ENCODE data around the gene MAPK14.
"Not testable (repeated sequence)": the region's sequence is repeated elsewhere in the genome, so short reads cannot be mapped to it uniquely, and the experiment has no call there.

The MAPK14 gene

DNA sequence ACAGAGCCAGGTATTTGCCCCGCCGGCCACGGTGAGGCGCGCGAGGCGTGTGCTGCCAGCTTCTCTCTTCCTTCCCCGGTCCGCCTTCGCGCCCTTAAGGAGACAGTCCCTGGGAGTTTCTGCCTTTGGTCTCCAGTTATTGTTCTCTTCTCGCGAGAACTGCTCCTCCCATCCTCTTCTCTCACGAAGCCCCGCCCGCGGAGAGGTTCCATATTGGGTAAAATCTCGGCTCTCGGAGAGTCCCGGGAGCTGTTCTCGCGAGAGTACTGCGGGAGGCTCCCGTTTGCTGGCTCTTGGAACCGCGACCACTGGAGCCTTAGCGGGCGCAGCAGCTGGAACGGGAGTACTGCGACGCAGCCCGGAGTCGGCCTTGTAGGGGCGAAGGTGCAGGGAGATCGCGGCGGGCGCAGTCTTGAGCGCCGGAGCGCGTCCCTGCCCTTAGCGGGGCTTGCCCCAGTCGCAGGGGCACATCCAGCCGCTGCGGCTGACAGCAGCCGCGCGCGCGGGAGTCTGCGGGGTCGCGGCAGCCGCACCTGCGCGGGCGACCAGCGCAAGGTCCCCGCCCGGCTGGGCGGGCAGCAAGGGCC is at the start of gene MAPK14:
Gene MAPK14, plus strand, starts transcription at position 308 of the 587 bp plus-strand sequence. CDS start 350 bp downstream, outside the sequence.
- peak; percentile 98 for DNase-seq (ENCODE audit: low read depth in 3 of 3)

DNA sequence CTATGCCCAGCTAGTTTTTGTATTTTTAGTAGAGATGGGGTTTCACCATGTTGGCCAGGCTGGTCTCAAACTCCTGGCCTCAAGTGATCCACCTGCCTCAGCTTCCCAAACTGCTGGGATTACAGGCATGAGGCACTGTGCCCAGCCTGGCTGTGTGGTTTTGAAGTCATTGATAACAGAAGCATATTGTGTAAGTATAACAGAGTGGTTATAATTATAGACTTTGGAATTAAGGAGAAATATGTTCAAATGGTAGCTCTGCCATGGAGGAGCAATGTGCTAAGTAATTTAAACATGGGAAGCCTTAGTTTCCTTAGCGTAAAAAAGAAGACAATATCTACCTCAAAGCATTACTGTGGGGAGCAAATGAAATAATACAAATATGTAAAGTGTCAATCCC is 47.5 kb upstream of the MAPK14 start:
- DNase-seq (ENCODE audit: low read depth in 3 of 3), result not testable (repeated sequence)

DNA sequence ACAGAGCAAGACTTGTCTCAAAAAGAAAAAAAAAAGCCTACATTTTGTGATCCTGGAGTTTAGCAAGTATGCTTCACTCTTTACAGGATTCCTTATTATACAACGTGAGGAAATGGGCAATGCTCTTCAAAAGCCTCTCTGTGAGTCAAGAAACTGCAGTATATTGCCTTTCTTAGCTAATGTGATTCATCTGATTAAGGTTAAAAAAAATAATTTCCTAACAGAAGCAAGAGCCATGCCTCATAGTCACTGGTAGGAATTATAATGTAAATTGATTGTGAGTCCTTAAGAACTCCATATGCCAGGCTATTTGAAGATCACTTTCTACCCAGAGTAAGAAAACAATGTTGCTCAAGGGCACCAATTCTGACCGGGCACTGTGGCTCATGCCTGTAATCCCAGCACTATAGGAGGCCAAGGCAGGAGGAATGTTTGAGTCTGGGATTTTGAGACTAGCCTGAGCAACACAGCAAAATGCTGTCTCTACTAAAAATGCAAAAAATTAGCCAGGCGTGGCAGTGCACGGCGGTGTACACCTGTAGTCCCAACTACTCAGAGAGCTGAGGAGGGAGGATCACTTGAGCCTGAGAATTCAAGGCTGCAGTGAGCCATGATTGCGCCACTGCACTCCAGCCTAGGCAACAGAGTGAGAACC is 46.5 kb upstream of the MAPK14 start:
- DNase-seq (ENCODE audit: low read depth in 3 of 3), result no peak

DNA sequence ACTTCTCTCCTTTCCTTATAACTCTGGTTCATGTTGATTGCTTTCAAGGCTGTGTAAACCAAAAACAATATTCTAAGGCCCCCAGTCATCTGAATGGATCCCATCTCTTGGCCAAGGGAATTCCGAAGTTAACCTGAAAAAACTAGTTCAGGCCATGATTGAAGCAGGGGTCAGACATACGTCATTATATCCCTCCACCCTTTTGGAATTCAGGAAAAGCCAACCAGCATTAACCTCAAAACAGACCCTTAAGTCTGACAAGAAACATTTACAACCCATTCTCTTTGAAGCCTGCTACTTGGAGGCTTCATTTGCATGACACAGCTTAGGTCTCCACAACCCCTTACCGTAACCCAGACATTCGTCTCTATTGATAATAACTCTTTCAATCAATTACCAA is 42.9 kb upstream of the MAPK14 start:
- DNase-seq (ENCODE audit: low read depth in 3 of 3), result no peak

DNA sequence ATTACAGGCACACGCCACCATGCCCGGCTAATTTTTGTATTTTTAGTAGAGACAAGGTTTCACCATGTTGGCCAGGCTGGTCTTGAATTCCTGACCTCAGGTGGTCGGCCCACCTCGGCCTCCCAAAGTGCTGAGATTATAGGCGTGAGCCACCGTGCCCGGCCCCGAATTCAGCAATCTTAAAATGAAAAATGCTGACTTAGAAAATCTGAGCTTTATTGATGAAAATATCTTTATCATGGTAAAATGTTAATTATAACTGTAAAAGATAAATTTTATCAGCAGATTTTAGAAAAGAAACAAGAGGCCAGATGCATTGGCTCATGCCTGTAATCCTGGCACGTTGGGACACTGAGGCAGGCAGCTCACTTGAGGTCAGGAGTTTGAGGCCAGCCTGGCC is 39.6 kb upstream of the MAPK14 start:
- not testable (repeated sequence) for DNase-seq (ENCODE audit: low read depth in 3 of 3)

DNA sequence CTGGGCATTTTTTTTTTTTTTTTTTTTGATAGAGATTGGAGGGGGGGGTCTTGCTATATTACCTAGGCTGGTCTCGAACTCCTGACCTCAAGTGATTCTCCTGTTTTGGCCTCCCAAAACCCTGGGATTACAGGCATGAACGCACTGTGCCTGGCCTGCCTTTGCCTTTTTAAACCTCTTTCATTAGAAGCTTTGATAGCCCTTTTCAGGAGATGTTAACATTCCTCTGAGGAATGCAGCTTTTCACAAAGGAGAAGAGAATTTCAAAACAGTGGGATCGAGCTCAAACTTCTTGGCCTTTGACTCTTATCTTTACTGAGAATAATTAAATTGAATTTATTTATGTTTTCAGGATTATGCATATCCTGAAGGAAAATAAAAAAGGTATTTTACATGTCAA is 34.5 kb upstream of the MAPK14 start:
- DNase-seq (ENCODE audit: low read depth in 3 of 3), result no peak

DNA sequence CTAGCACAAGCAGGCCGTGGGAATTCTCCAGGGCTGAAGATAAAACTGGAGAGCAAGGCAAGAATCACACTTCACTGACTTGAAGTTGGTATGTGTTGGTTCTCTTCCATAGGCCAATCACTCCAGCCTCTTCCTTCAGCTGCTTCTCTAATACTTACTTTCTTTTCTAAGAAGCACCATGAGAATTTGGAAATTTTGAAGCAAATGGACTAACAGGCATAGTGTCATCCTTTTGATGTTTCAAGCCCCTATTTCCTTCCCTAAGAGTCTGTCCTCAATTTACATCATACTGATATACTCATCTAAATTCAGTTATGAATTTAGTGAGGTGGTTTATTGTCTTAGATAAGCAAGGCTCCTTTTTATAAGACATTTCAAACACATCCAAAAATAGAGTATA is 27.2 kb upstream of the MAPK14 start:
- no peak for DNase-seq (ENCODE audit: low read depth in 3 of 3)

DNA sequence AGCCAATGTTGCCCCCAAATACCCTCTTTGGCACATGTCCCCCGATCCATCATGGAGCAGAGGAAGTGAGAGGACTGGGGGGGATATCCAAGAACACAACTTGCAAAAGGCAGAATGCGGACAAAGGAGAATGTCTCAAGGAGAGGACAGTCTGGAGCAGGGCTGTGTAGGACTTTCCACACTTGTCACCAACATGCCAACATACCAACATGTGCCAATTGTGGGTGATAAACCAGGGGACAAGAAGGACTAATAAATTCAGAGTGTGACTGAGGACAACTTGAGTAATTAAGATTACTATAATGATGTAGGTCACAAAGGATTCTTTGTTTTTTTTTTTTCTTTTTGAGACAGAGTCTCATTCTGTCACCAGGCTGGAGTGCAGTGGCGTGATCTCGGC is 11.9 kb upstream of the MAPK14 start:
- no peak for DNase-seq (ENCODE audit: low read depth in 3 of 3)

DNA sequence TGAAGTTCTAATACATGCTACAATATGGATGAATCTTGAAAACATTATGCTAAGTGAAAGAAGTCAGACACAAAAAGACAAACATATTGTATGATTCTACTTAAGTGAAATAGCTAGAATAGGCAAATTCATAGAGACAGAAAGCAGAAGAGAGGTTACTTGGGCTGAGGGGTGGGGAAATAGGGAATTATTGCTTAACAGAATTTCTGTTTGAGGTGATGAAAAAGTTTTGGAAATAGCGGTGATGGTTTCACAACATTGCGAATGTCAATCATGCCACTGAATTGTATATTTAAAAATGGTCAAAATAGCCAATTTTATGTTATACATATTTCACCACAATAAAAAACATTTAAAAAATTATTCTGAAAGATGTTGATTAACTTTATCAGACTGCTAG is 9.3 kb upstream of the MAPK14 start:
- DNase-seq (ENCODE audit: low read depth in 3 of 3), result no peak

DNA sequence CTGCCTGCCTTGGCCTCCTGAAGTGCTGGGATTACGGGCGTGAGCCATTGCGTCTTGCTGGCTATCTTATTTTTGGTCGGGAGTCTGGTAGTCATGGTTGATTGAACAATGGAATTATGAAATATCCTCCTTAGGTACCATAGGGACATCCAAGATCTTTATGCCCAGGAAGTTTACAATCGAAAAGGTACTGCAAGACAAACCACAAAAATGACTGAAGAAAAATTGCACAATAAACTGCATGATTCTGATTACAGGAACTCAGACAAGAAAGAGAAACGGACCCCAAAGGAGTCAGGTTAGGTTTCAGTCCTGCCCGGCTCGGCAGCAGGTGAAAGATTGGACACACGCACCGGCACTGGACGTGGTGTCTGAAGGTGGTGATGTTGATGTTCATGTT is 8.4 kb upstream of the MAPK14 start:
- no peak for DNase-seq (ENCODE audit: low read depth in 3 of 3)

DNA sequence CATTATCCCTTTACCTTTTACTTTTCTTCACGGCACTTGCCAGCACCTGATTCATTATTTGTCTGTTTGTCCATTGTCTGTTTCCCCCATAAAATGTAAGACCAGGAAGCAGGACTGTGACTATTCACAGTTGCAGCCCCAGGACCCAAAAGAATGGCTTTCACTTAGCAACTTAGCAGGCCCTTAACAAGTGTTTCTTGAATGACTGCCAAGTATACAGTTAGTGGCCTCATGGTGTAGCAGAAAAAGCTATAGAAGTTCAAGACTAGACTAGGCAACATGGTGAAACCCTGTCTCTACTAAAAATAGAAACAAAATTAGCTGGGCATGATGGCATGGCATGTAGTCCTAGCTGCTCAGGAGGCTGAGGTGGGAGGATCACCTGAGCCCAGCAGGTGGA is 7.5 kb upstream of the MAPK14 start:
- DNase-seq (ENCODE audit: low read depth in 3 of 3), result no peak

DNA sequence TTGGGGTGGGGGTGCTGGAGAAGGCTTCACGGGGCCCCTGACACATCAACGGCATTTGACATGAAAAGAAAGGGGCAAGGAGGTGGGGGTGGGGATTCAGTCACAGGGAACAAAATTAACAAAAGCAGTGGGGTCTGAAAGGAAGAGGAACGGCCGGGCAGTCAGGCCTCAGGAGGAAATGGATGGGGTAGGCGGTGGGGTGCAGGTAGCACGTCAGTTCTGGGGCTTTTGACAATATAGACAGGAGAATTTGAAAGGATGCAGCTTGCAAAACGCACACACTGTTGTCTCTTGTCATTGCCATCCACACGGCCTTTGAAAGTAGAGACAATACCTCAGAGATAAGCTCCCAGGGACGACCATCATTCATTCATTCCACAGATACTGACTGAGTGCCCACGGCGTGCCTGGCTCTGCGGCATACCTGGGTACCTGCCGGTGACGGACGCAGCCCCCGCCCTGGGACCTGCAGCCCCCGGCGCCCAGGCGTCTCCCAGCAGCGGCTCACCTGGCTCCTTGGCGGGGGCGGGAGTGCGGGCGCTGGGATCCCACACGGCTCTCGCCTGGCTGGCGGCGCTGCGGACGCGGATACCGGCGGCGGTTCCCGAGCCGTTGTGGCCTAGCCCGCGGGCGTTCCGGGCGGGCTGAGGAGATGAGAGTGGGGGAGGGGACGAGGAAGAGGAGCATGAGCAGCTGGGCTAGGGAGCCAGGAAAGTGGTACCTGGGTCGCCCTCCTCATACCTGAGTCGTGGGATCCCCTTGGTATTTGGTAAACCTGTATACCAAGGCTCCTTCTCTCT is 3.4 kb upstream of the MAPK14 start, which contains the start of gene SLC26A8:
Gene SLC26A8, minus strand, starts transcription at position 646 of the 800 bp plus-strand sequence. CDS start 4,934 bp downstream, outside the sequence.
- DNase-seq (ENCODE audit: low read depth in 3 of 3), result no peak

DNA sequence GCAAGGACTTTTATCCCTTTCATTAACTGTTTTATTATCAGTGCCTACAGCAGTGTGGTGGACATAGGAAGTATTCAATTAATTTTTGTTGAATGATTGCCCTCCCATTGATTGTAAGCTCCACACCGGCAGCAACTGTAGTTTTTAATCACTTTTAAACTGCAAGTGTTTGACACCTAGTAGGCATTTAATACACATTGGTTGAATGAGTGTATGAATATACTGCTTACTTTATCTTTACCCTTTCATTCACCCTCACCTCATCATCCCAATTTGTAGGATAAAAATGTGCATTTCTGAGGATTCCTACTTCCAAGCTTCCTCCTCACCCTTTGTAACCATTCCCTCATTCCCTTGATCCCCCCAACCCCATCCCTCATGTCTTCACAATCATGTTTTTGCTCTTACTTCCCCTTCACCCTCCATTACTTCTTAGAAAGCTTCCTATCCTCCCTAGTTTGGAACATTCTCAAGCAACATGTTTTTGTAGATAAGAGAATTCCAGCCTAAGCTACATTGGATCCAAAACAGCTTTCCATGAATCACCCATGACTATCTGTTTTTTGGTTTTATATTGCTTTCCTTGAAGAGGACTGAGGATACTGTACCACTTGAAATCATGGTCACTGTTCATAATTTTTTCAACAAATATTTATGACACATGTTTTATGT is 2.2 kb upstream of the MAPK14 start:
- no peak for DNase-seq (ENCODE audit: low read depth in 3 of 3)

DNA sequence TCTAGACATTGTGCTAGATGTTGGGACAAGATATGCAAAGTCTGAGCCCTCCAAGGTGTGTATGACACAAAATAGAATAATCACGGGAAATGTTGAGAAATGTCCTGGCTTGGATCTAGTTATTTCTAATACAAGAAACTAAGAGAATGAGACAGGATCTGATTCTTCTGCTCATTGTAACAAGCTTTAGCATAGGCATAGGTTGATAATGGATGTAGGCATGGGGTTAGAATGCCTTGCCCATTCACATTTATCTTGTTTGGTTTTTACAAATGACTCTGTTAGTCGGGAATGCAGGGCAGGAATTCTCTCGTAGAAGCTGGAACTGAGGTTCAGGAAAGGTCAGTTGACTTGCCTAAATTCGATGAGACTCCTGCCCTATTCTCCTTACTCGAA is 1.7 kb upstream of the MAPK14 start:
- no peak for DNase-seq (ENCODE audit: low read depth in 3 of 3)

DNA sequence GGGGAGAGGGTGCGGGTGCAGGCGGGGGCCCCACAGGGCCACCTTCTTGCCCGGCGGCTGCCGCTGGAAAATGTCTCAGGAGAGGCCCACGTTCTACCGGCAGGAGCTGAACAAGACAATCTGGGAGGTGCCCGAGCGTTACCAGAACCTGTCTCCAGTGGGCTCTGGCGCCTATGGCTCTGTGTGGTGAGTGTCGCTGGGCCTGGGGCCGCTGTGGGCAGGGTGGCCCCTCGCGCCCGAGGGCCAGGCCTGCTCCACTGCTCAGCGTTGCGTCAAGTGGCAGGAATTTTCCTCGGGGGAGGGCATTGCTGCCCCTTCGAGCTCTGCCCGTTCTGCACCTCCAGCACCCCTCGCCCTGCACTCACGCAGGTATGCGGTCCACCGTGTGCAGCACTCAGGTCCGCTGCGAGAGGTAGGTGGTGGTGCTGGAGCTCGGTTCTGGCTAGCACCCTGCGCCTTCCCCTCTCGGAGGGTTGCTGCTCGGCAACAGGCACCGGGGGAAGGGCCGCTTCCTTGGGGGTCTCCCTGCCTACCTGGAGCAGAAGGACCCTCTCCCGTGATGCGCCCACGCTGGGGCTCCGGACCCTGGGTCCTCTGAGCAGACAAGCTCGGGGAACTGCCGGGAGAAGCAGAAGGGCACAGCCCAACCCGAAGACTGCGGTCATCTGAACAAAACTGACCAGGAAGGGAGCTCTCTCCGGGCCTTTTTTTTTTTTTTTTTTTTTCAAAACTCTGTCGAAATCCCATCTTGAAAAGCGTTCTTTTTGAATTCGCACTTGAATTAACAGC is 674 bp downstream of the MAPK14 start:
- DNase-seq (ENCODE audit: low read depth in 3 of 3), result peak in 2 of 3 donors; percentile 17 to 36

DNA sequence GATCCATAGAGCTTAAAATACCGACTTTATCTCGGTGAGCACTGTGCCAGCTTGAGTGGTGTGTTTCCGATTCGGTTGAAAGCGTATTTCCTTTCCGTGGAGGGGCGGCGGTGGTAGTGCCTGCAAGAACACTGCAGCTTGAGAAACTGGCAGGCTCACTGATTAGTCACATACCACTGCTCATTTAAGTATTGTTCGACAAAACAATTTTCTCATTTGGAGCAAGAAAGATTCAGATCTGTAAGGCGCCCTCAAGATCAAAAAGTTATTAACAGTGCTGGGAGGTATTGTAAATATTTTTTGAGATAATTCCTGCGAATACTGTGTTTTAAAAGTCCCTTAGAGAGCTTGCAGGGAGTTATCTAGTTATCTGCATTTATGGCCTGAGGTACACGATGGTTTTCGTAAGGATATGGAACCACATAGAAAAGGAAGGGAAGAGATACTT is 1.3 kb downstream of the MAPK14 start:
- peak; percentile 62 to 68 (median 64) for DNase-seq (ENCODE audit: low read depth in 3 of 3)

DNA sequence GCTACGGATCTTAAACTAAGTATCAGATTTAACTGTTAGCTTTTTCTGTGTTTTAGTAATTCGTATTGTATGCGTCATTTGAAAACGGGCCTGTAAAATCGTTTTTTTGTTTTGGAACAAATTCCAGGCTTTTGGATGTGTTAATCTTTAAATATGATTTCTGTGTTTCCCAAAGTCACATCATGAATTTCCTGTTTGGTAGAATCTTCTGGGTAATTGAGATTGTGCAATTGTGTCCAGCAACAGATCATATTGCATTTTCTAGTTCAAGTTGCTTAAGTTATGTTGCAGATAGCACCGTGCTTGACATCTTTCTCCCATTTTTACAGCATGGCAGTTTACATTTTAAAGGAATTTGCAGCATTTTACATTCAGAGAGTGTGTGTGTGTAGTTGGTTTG is 1.9 kb downstream of the MAPK14 start:
- DNase-seq (ENCODE audit: low read depth in 3 of 3), result no peak

DNA sequence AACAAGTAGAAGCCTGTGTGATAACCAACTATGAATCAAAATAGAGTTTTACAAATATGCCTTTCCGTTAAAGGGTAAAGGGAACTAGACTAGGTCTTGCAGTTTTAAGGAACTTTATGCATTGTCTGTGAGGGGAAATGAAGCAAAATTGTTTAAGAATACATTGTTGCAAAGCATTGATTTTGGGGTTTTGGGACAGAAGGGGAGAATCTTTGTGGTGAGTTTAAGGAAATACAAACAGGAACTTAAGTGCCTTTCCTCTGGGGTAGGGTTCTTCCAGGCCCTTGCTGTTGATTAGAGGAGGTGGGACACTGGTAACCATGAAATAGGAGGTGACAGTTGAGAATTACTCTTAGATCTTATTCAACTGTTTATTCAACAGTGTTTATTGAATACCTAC is 4.7 kb downstream of the MAPK14 start:
- DNase-seq (ENCODE audit: low read depth in 3 of 3), result no peak

DNA sequence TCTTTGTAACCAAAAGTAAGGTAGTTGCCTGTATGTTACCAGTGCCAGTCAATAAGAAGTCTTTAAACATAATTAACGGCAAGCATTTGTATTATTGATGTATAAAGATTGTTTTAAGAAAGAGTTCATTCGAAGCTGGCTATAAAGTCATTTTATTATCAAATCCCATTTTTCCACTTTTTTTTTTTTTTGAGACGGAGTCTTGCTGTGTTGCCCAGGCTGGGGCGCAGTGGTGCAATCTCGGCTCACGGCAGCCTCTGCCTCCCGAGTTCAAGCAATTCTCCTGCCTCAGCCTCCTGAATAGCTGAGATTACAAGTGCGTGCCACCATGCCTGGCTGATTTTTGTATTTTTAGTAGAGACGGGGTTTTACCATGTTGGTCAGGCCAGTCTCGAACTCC is 5.5 kb downstream of the MAPK14 start:
- not testable (repeated sequence) for DNase-seq (ENCODE audit: low read depth in 3 of 3)

DNA sequence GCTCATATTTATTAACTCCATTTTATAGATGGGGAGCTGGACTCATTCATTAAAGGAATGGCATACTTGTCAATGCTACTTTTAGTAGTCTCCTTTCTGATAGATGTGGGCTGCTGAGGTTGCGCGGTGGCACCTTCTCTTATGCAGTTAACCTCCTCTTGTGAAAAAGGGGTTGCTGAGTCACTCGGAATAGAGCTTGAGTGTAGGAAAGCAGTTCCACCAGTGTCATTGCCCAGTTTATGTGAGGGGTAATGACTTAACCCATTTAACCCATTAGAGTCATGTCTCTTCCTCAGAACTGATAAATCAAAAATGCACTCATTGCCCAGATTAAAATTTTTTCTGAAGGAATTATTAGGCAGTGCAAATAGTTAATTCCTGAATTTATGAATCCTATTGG is 6.3 kb downstream of the MAPK14 start:
- DNase-seq (ENCODE audit: low read depth in 3 of 3), result peak in 2 of 3 donors; percentile 31 to 35

DNA sequence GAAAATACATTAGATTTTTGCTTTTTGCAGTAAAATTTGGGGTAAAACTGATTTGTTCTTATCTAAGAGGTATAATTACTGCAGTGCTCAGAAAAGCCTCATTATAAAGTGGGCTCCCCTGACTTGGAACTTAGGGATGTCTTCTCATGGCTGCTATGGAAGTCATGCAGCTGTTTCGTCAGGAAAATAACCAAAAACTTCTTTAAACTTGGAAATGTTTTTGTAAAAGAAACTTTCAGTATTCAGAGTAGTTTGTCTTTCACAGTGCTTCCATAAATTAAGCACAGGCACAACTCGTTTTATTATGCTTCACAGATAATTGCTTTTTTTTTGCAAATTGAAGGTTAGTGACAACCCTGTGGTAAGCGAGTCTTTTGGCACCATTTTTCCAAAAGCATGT is 6.8 kb downstream of the MAPK14 start:
- DNase-seq (ENCODE audit: low read depth in 3 of 3), result no peak
